Spleen (tissue), 7 donors: ENCODE results near the gene TMPRSS4.

ENCODE experiments used
- POLR2A ChIP-seq, 3 donors: fragments of 450-650 bp; IDR thresholded peaks; one replicate each; pipeline ENCODE4 v1.5.1; 2017; ENCODE audit warnings: antibody characterized with exemption in 3 of 3, mild to moderate bottlenecking in 1 of 3
- POLR2AphosphoS5 ChIP-seq, 3 donors: sonication (generic); formaldehyde crosslinking; IDR thresholded peaks; one replicate each; pipeline ENCODE4 v1.5.1; 2017; ENCODE audit warnings: antibody characterized with exemption in 3 of 3
- TF ChIP-seq, protein P1 (sequence below), 11 experiments: fragments of 200-600 bp in 7 of 11; fragments of 450-650 bp in 4 of 11; sonication (generic) in 4 of 11; IDR thresholded peaks in 8 of 11; conservative IDR thresholded peaks in 3 of 11; 1 replicate in 7 of 11; 2 replicates in 4 of 11; pipeline versions ENCODE4 v1.4.0 to v1.8.0; 2016 to 2021; ENCODE audit warnings: antibody characterized with exemption in 11 of 11, inconsistent platforms in 4 of 11, mild to moderate bottlenecking in 1 of 11
- donor health status: DM: no; HTN: no; CAD: no; lungs with moderate emphysema.
- donor health status: DM: no; HTN: no; CAD: no.
- donor health status: DM: no; HTN: no; CAD: no.

DNA sequence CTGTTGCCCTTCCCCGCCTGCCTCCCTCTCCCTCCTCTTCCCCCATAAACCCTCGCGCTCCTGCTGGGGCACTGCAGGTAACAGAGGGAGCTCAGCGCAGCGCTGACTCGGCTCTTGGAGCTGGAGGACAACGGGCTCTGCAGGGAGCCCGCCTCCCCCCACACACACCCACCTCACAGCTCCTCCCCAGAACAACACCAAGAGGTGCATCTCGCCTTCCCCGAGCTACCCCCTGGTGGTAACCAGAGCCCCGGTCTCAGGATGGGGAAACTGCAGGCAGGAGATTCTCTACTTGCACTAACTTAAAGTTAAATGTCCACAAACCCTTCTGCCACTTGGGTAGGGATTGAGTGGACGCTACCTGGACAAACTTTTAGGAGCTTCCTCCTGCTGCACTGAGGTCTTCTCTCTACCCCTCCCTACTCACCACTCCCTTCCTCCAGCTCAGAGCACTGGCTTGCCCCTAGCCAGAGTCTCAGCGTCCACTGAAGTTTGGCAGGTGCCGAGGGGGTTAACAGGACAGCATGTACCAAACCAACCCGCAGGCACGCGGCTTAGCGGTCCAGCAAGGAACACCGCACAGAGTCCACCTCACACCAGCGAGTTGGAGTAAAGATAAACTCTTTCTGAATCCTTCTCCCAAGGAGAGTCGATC, 79.8 kb downstream of the TMPRSS4 start:
- TF ChIP-seq, protein P1, sequence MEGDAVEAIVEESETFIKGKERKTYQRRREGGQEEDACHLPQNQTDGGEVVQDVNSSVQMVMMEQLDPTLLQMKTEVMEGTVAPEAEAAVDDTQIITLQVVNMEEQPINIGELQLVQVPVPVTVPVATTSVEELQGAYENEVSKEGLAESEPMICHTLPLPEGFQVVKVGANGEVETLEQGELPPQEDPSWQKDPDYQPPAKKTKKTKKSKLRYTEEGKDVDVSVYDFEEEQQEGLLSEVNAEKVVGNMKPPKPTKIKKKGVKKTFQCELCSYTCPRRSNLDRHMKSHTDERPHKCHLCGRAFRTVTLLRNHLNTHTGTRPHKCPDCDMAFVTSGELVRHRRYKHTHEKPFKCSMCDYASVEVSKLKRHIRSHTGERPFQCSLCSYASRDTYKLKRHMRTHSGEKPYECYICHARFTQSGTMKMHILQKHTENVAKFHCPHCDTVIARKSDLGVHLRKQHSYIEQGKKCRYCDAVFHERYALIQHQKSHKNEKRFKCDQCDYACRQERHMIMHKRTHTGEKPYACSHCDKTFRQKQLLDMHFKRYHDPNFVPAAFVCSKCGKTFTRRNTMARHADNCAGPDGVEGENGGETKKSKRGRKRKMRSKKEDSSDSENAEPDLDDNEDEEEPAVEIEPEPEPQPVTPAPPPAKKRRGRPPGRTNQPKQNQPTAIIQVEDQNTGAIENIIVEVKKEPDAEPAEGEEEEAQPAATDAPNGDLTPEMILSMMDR (IDR thresholded peaks at IDR 0.05 in 8 of 11, conservative IDR thresholded peaks at IDR 0.05 in 3 of 11): no peak
- TF ChIP-seq POLR2AphosphoS5 (IDR thresholded peaks at IDR 0.05) (no peak), POLR2A (IDR thresholded peaks at IDR 0.05) (no peak)
